ENCODE data around the gene VSIG10L2.

DNA sequence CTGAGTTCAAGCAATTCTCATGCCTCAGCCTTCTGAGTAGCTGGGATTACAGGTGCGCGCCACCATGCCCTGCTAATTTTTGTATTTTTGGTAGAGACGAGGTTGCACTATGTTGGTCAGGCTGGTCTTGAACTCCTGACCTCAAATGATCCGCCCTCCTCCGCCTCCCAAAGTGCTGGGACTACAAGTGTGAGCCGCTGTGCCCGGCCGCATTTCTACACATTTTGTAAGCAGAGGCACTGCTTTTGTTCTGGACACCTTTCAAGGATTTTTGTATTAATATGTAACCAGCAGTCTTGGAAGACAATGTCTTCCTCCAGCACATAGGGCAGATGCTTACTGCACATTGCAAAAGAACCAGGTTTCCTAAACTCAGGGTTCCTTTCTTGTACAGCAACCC is 11.4 kb upstream of the VSIG10L2 start:
- TF ChIP-seq CTCF (IDR thresholded peaks at IDR 0.05) (no peak), ZFX (IDR thresholded peaks at IDR 0.05; ENCODE audit: borderline replicate concordance) (no peak)

Data from 22Rv1 (cell line).